Fibroblast of skin of left quadriceps (primary cell): ENCODE data around the gene TRIP13.
"Not testable (repeated sequence)": the region's sequence is repeated elsewhere in the genome, so short reads cannot be mapped to it uniquely, and the experiment has no call there.

ENCODE experiments used
- DNase-seq, 2 experiments: peaks; one replicate each; pipeline ENCODE4 v3.0.0-alpha.2; 2013; ENCODE audit warnings: low read depth in 2 of 2

Gene TRIP13

DNA sequence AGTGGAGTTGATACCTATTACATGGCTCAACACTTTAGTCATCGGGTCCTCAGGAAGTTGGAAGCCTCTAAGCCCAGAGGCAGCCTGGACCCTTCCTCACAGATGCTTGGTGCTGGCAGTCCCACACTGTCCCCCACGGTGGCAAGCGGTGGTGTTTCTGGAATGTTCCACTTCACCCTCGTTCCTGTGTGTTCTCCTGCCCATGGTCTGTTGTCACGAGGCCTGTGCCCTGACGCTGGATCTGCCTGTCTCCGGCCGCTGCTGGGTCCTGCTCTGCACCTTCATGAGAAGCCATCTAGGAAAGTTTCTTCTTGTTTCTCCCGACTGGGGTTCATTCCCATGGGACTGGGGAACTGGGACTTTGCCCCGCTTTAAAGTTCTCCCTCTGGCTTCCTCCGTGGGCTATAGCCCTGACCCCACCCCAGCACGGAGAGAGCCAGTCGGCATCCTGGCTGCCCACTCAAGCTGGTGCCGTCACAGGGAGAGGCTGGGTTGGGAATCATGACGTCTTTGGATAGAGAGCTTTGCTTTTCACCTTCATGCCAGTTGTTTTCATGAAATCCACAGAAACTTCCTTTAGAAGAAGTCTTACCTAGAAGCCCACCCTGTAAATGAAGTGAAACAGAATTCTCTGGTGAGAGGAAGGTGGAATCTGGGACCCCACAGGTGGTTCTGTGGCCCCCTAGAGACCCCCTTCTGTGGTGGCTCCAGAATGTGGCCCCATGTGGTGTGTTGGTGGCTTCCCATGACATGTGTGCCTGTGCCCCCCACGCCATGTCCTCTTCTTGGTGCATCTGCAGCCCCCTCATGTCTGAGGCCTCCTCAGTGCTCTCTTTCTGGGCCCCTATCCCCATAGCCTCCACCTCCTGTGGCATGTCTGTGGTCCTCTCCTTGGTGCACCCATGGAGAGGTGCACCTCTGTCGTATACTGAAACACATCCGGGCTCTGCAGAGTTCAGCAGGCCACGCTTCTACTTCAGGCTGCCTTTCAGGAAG, 43.8 kb downstream of the TRIP13 start:
- no peak for DNase-seq

GRCh38 chr5:937151-937924, 44.7 kb downstream of the TRIP13 start:
- DNase-seq, result no peak

DNA sequence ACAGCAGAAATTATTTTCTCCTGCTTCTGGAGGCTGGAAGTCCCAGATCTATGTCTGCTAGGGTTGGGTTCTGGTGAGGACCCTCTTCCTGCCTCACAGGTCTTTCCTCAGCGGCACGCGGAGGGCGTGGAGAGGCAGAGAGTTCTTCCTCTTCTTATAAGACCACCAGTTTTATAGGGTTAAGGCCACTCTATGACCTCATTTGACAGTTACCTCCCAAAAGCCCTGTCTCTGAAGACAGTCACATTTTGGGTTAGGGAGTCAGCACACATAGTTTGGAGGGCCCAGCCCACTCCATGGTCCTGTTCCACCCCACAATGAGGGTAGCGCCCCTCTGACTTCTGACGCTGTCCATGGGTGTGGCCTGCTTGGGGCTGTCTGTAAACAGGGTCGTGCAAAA, 46.7 kb downstream of the TRIP13 start:
- DNase-seq, result no peak

DNA sequence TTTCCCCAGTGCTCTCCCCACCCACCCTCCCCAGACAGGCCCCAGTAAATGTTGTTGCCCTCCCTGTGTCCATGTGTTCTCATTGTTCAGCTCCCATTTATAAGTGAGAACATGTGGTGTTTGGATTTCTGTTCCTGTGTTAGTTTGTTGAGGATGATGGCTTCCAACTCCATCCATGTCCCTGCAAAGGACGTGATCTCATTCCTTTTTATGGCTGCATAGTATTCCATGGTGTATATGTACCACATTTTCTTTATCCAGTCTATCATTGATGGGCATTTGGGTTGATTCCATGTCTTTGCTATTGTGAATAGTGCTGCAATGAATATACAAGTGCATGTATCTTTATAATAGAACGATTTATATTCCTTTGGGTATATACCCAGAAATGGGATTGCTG, 48.1 kb downstream of the TRIP13 start:
- not testable (repeated sequence) for DNase-seq

DNA sequence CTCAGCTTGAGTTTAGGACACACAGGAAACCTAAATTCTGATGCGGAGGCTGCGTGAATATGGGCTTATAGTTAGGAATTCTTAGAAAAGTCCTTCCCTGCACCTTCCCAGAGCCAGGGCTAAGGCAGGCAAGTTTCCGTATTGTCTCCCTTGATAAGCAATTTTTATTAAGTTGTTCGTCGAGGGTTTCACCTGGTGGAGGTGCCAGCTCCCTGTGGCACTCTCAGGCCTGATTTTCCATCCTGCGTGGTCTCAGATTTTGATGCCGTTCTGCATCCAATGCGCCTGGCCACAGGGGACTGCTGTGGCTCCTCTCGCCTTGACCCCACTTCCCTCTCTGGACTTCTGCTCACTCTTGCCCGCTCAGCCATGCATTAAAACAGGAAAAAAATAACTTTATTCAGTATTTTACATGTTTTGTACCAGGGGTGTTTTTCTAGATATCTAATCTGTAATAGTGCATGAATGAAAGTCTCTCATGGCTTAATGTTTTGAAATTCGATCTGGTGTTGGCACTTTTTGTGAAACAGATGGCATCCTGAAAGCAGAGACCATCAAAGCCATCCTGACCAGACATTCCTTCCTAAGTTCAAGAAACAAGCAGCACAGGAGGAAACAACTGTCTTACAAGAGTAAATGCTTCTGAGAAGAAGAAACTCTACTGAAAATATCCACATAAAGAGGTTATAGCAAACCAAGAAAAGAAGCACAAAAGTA, 50.7 kb downstream of the TRIP13 start:
- DNase-seq, result no peak

GRCh38 chr5:943918-944620, 51.4 kb downstream of the TRIP13 start:
- no peak for DNase-seq

GRCh38 chr5:944621-944927, 51.9 kb downstream of the TRIP13 start:
- no peak for DNase-seq

GRCh38 chr5:944992-945685, 52.5 kb downstream of the TRIP13 start:
- DNase-seq, result no peak

DNA sequence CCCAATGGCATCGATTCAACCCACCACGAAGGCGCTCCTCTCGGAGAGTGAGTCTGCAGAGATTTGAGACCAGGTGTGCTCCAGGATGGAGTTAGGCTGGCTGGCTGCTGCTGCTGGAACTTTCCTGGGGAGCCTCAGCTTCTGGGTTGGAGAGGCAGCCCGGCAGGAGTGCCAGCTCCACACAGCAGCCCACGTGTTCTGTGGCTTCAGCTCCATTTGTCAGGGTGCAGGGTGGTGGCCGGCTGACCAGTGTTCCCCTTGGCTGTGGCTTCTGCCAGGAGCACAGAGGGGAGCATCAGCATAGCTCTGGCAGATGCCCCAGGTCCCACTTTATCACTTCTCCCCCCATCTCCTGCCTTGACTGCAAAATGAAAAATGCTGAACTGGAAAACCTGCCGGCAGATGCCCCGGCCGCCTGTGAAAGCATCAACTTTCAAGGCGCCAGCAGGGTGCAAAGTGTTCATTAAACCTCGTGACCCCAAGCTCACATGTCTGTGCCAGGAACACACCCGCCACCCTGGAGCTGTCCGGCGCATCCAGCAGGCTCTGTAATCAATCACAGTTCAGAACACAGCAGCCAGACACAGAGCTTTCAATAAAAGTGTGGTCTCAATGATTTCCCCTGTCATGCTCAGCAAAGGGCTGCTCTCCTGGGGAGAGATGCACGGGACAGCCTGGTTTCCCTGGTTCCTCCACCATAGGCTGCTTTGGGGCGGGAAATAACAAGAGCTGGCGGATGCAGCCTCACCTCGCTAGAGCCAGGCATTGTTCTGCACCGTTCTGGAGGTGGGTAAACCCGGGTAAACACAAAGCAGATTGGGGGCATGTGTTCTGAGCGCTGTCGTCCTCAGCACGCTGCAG, 53.2 kb downstream of the TRIP13 start:
- no peak for DNase-seq

- DNase-seq, result no peak
Observed at GRCh38 chr5:946720-947625, 54.3 kb downstream of the TRIP13 start.

DNA sequence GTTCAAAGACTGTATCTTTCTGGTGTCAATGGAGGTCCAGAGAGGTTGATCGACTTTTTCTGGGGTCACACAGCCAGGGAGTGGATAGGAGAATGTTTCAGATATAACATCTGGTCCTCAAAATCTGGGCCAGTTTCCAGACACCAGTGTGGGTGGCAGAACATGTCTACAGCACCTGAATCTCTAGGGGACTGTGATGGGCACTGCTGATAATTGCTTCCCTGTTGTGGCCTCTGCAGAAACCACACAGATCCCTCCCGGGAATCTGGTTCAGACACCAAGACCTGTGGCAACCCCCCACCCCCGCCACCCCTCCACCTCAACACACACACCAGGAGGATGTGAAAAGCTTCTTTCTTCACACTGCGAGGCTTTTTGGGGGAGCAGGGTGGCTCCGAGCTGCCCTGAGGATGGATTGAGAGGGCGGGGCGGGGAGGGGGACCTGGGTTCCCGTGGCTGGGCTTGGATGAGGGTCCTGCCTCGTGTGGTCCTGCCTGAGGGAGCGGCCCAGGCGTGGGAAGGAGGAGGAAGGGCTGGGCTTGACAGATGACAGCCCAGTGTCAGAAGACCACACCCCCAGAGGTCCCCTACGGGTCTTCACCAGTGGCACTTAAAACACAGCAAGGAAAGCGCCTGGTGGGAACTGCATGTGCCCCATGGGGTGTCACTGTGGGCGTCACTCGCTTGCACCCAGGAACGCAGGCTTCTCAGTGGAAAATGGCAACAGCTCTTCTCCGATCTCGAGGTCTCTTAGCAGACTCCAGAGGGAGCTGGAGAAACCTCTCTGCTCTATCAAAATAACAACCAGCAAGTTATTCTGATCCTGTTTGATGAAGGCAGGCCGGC, 55.2 kb downstream of the TRIP13 start:
- no peak for DNase-seq

DNA sequence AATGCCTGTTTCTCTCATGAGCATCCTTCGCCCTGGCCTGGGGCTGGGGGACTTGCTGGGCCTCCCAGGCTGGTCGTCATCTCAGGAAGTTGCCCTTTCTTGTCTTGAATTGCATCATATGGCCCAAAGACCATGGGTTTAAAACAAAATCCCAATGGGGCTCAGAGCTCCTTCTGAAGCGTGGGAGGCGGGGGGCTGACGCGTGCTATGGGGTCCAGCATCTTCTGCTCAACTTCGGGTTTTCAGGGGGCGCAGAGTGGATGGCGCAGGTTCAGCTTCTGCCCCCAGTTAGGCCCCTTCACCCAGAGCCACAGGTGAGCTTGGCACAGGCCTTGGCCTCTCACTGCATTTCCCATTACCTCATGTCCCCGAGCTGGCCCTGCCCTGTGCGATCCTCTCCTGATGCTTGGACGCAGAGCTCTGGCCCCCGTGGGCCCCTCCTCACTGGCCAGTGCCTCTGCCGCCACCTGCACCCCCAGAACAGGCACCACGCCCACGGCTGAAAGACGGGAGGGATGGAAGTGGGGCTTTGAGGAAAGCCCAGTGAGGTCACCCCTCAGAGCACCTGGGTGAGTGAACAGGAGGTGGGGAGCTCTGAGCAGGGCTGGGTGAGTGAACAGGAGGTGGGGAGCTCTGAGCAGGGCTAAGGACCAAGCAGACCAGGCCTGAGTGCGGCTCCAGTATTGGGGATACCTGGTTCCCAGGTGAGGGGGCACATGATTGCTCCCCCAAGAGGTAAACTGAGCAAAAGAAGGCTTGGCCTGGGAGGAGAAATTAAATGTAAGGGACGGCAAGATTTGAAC, 56.0 kb downstream of the TRIP13 start:
- no peak for DNase-seq

- no peak for DNase-seq
Observed at GRCh38 chr5:949275-949543, 56.5 kb downstream of the TRIP13 start.

GRCh38 chr5:949815-950560, 57.3 kb downstream of the TRIP13 start:
- no peak for DNase-seq

- DNase-seq, result no peak
Observed at GRCh38 chr5:951940-952596, 59.4 kb downstream of the TRIP13 start.

- DNase-seq, result no peak
Observed at GRCh38 chr5:952597-953271, 60.0 kb downstream of the TRIP13 start.
